HuH-7 (cell line): ENCODE measurements around the gene SPATA13.
"Not testable (repeated sequence)": the region's sequence is repeated elsewhere in the genome, so short reads cannot be mapped to it uniquely, and the experiment has no call there.

Experiments used
- DNase-seq: peaks from one replicate; pipeline ENCODE4 v3.0.0; 2011; ENCODE audit warnings: low spot score

The SPATA13 gene

GRCh38 chr13:24196593-24197197, 36.2 kb downstream of the SPATA13 start:
- DNase-seq: no peak

DNA sequence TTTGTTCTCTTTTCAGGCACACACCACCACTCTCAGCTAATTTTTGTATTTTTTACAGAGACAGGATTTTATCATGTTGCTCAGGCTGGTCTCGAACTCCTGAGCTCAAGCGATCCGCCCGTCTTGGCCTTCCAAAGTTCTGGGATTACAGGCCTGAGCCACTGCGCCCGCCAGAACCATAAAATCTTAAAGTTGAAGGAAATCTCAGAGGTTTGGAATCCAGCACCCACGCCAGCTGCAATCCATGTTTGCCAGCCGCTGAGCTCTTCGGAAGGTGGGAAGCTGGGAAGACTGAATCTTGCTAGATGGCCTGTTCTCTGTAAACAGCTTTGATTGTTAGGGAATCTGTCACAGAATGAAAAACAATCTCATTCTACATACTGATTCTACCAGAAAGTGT, 38.5 kb downstream of the SPATA13 start:
- no peak for DNase-seq

DNA sequence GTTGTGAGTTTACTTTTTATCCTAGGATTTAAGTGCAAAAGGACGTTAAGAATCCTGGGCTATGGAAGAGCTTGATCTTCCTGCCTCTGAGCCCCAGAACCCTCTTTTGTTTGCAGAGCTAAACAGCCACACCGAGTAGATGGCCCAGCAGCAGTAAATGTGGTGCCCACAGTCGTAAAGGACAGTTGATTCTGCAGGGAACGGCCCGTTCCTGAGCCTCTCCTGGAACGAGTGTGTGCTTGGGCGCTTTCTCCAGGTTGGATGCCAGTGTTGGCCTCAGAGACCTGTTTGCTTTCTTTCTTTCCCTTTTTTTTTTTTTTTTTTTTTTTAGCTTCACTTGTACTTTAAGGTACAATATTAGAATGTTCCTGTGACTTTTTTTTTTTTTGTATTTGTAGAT, 41.7 kb downstream of the SPATA13 start:
- DNase-seq: no peak

DNA sequence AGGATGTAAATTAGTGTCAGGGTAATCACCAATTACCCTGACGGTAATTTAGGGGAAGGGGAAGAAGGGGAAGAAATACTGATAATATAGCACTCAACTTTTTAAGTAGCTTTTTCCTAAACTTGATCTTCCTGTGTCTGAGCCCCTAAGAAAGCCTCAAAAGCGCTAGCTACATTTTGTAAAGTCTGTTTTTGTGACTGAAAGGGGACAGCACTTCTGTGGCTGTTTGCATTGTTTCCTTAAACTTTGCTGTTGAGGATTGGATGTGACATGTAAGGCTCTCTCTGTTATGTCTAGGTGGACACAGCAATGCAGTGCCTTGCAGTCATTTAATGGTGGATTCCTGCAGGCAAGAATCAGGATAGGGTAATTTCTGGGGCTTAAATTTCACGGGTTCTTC, 42.8 kb downstream of the SPATA13 start:
- no peak for DNase-seq

DNA sequence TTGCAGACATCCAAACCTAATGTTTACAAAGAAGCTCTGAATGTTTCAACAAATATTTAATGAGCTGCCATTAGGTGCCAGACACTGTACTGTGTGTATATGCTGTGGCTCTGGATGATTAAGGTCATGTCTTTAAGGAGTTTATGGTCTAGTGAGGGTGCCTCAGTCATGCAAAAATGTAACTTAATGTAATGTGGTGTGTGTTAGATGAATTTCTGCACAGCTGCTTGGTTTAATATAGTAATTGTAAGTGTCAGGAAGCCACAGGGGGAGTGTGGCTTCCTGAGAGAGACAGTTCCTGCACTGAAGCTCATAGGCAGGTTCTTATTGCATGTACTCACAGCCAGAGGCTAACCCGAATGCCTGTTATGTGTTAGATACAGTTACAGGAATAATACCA, 43.3 kb downstream of the SPATA13 start:
- DNase-seq: no peak

DNA sequence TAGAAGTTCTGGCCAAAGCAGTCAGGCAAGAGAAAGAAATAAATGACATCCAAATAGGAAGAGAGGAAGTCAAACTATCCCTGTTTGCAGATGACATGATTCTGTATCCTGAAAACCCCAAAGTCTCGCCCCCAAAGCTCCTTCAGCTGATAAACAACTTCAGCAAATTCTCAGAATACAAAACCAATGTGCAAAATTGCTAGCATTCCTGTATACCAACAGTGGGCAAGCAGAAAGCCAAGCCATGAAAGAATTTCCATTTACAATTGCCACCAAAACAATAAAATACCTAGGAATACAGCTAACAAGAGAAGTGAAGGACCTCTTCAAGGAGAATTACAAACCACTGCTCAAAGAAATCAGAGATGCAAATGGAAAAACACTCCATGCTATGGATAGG, 44.6 kb downstream of the SPATA13 start:
- DNase-seq: not testable (repeated sequence)

- no peak for DNase-seq
Observed at GRCh38 chr13:24207841-24208667, 47.5 kb downstream of the SPATA13 start.

GRCh38 chr13:24209138-24209537, 48.6 kb downstream of the SPATA13 start:
- DNase-seq: no peak

DNA sequence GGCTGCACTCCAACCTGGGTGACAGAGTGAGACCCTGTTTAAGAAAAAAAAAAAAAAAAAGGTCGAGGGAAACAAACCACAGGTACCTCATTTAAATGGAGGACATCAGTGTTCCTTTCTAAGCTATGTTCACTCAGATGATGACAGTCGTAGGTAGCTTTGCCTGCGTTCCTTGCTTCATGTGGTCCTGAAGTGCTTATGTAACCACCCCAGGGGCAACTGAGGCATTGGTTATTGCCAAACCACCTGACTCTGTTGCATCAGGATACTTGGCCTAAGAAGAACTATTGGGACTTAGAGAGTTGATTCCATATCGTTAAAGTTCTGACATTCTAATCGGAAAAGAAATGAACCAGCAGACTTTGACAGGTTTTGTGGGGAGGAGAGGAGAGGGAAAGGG, 51.7 kb downstream of the SPATA13 start:
- no peak for DNase-seq

DNA sequence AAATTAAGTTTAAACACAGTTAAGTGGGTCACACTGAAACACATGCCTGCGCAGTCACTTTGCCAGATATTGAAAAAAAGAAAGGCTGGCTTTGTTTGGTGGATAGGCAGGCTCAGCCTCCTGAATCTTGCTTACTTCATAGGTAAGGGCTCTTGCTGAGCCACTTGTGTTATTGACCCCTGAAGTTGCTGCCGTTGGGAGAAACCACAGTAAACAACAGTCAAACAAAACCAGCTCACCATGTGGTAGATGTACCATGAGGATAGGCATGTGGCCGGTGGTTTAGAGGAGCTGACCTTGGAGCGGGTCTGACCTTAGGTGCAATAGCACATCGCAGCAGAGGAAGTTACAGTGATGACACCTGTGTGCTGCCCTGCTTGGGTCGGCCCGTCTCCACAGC, 52.2 kb downstream of the SPATA13 start:
- no peak for DNase-seq

GRCh38 chr13:24213932-24214331, 53.4 kb downstream of the SPATA13 start:
- DNase-seq: no peak

GRCh38 chr13:24214528-24214927, 54.0 kb downstream of the SPATA13 start:
- DNase-seq: no peak

DNA sequence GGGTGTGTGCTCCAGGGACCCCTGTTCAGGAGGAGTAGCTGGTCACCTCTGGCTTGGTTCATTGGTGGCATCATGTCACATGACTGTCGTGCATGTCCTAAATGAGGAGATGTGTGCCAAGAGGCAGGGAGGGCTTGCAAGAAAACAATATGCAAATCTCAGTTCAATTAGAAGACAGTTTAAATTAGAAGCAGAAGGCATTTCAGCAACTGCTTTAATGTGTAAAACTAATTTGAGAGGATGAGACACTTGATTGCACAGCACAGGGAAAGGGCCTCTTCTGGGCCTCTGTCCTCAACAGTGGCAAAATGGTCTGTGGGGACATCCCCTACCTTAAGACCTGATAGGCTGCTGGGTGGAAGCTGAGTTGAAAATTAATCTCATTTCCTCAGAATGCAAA, 54.6 kb downstream of the SPATA13 start:
- no peak for DNase-seq

- no peak for DNase-seq
Observed at GRCh38 chr13:24215732-24216131, 55.2 kb downstream of the SPATA13 start.

GRCh38 chr13:24216176-24216575, 55.7 kb downstream of the SPATA13 start:
- no peak for DNase-seq

GRCh38 chr13:24216779-24217178, 56.3 kb downstream of the SPATA13 start:
- not testable (repeated sequence) for DNase-seq

GRCh38 chr13:24217601-24218281, 57.2 kb downstream of the SPATA13 start:
- peak; percentile 50 for DNase-seq

GRCh38 chr13:24218338-24218737, 57.8 kb downstream of the SPATA13 start:
- no peak for DNase-seq

- DNase-seq: no peak
Observed at GRCh38 chr13:24218977-24219376, 58.5 kb downstream of the SPATA13 start.

DNA sequence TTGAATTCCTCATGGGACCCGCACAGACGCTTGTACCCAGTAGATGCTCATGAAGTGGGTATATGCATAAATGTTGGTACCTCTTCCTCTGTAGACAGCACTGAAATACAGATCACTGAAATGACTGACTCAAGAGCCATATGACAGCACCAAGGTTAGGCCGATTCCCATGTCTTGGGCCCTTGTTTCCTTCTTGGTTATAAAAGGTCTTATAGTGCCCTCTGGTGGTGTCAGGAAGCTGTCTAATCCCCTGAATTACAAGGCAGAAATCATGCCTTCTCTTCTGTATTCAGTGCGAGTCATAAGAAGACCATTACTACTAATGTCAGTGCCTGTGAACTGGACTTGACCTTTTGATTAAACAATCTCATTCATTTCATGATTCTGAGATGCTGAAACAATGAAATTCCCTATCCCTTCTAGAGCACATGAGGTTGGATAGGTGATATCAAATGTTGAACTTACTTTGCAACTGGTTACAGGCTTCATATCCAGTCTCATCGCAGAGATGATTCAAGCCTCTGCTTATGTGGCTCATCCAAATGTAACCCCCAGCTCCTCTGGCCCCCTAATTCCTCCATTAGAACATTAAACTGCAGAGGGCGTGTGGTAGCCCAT, 59.7 kb downstream of the SPATA13 start:
- DNase-seq: peak; percentile 70

DNA sequence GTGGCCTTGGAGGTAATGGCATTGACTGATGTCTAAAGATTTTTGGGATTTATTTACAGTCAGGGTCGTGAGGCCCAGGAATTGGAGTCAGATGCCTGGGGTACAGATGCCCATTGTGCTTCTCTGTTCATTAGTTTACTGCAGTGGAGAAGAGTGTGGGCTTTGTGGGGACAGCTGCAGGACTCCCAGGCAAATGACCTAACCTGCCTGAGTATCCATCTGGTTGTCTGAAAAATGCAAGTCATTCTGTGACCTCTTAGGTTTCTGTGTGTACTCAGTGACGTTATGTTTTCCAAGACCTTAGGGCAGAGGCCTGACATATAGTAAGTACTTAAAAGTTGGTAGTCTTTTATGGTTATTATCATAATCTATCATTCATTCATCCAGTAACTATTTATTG, 60.5 kb downstream of the SPATA13 start:
- DNase-seq: peak; percentile 44

DNA sequence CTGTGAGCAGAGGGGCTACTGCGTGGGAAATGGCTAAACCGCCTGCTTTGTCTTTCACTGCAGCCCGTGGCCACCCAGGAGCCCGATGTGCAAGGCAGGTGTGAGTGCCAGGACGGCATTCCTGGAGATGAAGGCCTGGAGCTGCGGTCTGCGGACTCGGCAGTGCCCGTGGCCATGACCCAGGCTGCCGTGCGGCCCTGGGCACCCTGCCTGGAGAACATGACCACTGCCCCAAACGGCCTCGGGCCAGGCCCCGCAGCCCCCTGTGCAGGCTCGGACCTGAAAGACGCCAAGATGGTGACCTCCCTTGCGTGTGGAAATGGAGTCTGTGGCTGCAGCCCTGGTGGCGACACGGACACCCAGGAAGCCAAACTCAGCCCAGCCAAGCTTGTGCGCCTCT, 62.2 kb downstream of the SPATA13 start:
- DNase-seq: no peak
